GM13977 (cell line): ENCODE measurements around the gene DPH7.

ENCODE experiments used
- DNase-seq: peaks from one replicate; pipeline ENCODE4 v3.0.0; 2012; ENCODE audit warnings: low spot score
- CTCF ChIP-seq: IDR thresholded peaks from 2 replicates; pipeline ENCODE4 v1.5.1; 2012; ENCODE audit warnings: mild to moderate bottlenecking, control low read depth; ENCODE audit not compliant: insufficient read depth; ENCODE audit errors: extremely low read depth, missing control alignments
- in situ Hi-C: fragments of 300-500 bp; cut with MboI; formaldehyde crosslinking; loops from one replicate; pipeline ENCODE4 v1.12.0; 2022; ENCODE audit warnings: low sequenced_read_pairs, low pct_unique_long_range_greater_than_20kb, mixed read lengths, inconsistent platforms; ENCODE audit not compliant: unreplicated experiment

The DPH7 gene

GRCh38 chr9:137588311-137588710 lies 9.6 kb upstream of the DPH7 start:
- TF ChIP-seq CTCF = no peak
- in situ Hi-C loops = no loop called here
- no peak for DNase-seq

- no peak for DNase-seq
- no peak for TF ChIP-seq CTCF
- in situ Hi-C loops = no loop called here
Measured at GRCh38 chr9:137586854-137587253, 8.1 kb upstream of the DPH7 start.

GRCh38 chr9:137583957-137584356 lies 5.2 kb upstream of the DPH7 start:
- no peak for DNase-seq
- no peak for TF ChIP-seq CTCF
- in situ Hi-C loops = no loop called here

- in situ Hi-C loops = no loop called here
- TF ChIP-seq CTCF = no peak
- DNase-seq = no peak
Measured at GRCh38 chr9:137583347-137583746, 4.6 kb upstream of the DPH7 start.

GRCh38 chr9:137582286-137582860 lies 3.6 kb upstream of the DPH7 start:
- in situ Hi-C loops = no loop called here
- peak; percentile 43 for TF ChIP-seq CTCF
- no peak for DNase-seq

GRCh38 chr9:137581361-137582285 lies 2.9 kb upstream of the DPH7 start:
- TF ChIP-seq CTCF = no peak
- DNase-seq = no peak
- in situ Hi-C loops = no loop called here
